IMR-90 (cell line): Measurements from ENCODE around the gene MEGF6. TPM values are rescaled to one million over a fixed set of nuclear protein-coding genes. Genes with fewer than 3 reads are reported as not detected.

Experiments
- ATAC-seq: fragments of 200-7000 bp; cut with Tn5 transposase; 2 replicates; pipeline ENCODE4 v1.9.1; 2020; ENCODE audit warnings: low read depth, mild to moderate bottlenecking, moderate library complexity
- BruUV-seq: library from RNA; stranded (reverse); fragments of 400-500 nt; replicated peaks from 2 replicates; lab custom pipeline; 2021; lab: Mats Ljungman, UMichigan
- CTCF ChIA-PET: fragments of 300-600 bp; formaldehyde crosslinking; extraction: SDS; loops from one replicate; lab custom pipeline; 2021; ENCODE audit warnings: antibody characterized with exemption; lab: Yijun Ruan, JAX
- POLR2A ChIA-PET: fragments of 300-600 bp; sonication (Branson Sonifier 250); formaldehyde crosslinking; loops from one replicate; lab custom pipeline; 2022; ENCODE audit warnings: antibody characterized with exemption; ENCODE audit not compliant: unreplicated experiment; lab: Charles Lee
- DNase-seq: peaks from one replicate; pipeline ENCODE4 v3.0.0; 2013
- H2AFZ ChIP-seq: replicated peaks from 2 replicates; pipeline ENCODE3; 2013; ENCODE audit warnings: low read length, mild to moderate bottlenecking; ENCODE audit not compliant: poor library complexity
- H2AK5ac ChIP-seq: 2 replicates; pipeline ENCODE4 v1.6.1; 2013; ENCODE audit warnings: low read depth, low read length, inconsistent platforms
- H2AK9ac ChIP-seq: replicated peaks from 2 replicates; pipeline ENCODE3; 2013; ENCODE audit warnings: mild to moderate bottlenecking, low read depth, low read length, moderate library complexity; ENCODE audit not compliant: poor library complexity
- H2BK120ac ChIP-seq: 2 replicates; pipeline ENCODE4 v1.6.1; 2013; ENCODE audit warnings: low read depth, low read length, inconsistent platforms
- H2BK15ac ChIP-seq: 3 replicates; pipeline ENCODE4 v1.6.1; 2013; ENCODE audit warnings: low read depth, low read length, inconsistent platforms
- H2BK20ac ChIP-seq: 2 replicates; pipeline ENCODE4 v1.6.1; 2013; ENCODE audit warnings: low read depth, mild to moderate bottlenecking, inconsistent platforms, low read length, moderate library complexity
- H2BK5ac ChIP-seq: 2 replicates; pipeline ENCODE4 v1.6.1; 2013; ENCODE audit warnings: mild to moderate bottlenecking, low read depth, low read length, inconsistent platforms; ENCODE audit not compliant: poor library complexity, severe bottlenecking
- H3K14ac ChIP-seq: replicated peaks from 2 replicates; pipeline ENCODE4 v1.6.1; 2013; ENCODE audit warnings: low read depth, low read length, inconsistent platforms
- H3K18ac ChIP-seq: 2 replicates; pipeline ENCODE4 v1.6.1; 2013; ENCODE audit warnings: low read depth, low read length, control low read depth
- H3K23ac ChIP-seq: 2 replicates; pipeline ENCODE4 v1.6.1; 2013; ENCODE audit warnings: low read depth, low read length, inconsistent platforms
- H3K27ac ChIP-seq: 2 replicates; pipeline ENCODE4 v1.5.1; 2013; ENCODE audit warnings: mild to moderate bottlenecking, control low read depth, low read length; ENCODE audit not compliant: insufficient read depth
- H3K27me3 ChIP-seq: 2 replicates; pipeline ENCODE4 v1.6.1; 2013; ENCODE audit warnings: low read length; ENCODE audit not compliant: control insufficient read depth, insufficient read depth
- H3K36me3 ChIP-seq: 2 replicates; pipeline ENCODE4 v1.6.1; 2013; ENCODE audit warnings: low read length, mixed read lengths; ENCODE audit not compliant: control insufficient read depth, insufficient read depth
- H3K4ac ChIP-seq: 2 replicates; pipeline ENCODE4 v1.6.1; 2013; ENCODE audit warnings: low read depth, low read length, inconsistent platforms
- H3K4me1 ChIP-seq: 2 replicates; pipeline ENCODE4 v1.6.1; 2013; ENCODE audit warnings: low read length, mixed read lengths; ENCODE audit not compliant: control insufficient read depth, insufficient read depth
- H3K4me2 ChIP-seq: 2 replicates; pipeline ENCODE4 v1.6.1; 2013; ENCODE audit warnings: low read depth, mild to moderate bottlenecking, control low read depth, low read length, moderate library complexity
- H3K4me3 ChIP-seq: 2 replicates; pipeline ENCODE4 v1.5.1; 2013; ENCODE audit warnings: low read depth, mild to moderate bottlenecking, control low read depth, low read length, moderate library complexity; ENCODE audit not compliant: insufficient read depth
- H3K56ac ChIP-seq: 2 replicates; pipeline ENCODE4 v1.6.1; 2013; ENCODE audit warnings: low read length, inconsistent platforms; ENCODE audit not compliant: insufficient read depth; ENCODE audit errors: extremely low read depth
- H3K79me1 ChIP-seq, 2 experiments: 2 replicates each; pipeline ENCODE4 v1.6.1; 2013; ENCODE audit warnings: low read length in 2 of 2, inconsistent platforms in 1 of 2, low read depth in 1 of 2
- H3K9ac ChIP-seq: 2 replicates; pipeline ENCODE4 v1.6.1; 2013; ENCODE audit warnings: low read depth, low read length, control low read depth
- H3K9me1 ChIP-seq: 2 replicates; pipeline ENCODE4 v1.6.1; 2013; ENCODE audit warnings: low read length, inconsistent platforms; ENCODE audit not compliant: insufficient read depth
- H3K9me3 ChIP-seq: 2 replicates; pipeline ENCODE4 v1.6.1; 2013; ENCODE audit warnings: low read length; ENCODE audit not compliant: control insufficient read depth, insufficient read depth
- H4K20me1 ChIP-seq: 2 replicates; pipeline ENCODE4 v1.6.1; 2013; ENCODE audit warnings: low read length, inconsistent platforms; ENCODE audit not compliant: insufficient read depth
- H4K5ac ChIP-seq: 2 replicates; pipeline ENCODE4 v1.6.1; 2013; ENCODE audit warnings: mild to moderate bottlenecking, low read depth, low read length, control low read depth
- H4K8ac ChIP-seq, 2 experiments: 2 replicates each; pipeline ENCODE4 v1.6.1; 2013; ENCODE audit warnings: low read depth in 2 of 2, low read length in 2 of 2, control low read depth in 1 of 2, inconsistent platforms in 1 of 2
- H4K91ac ChIP-seq: 2 replicates; pipeline ENCODE4 v1.6.1; 2013; ENCODE audit warnings: low read depth, low read length, inconsistent platforms; ENCODE audit not compliant: insufficient read depth
- MAFK ChIP-seq: IDR thresholded peaks from 2 replicates; pipeline ENCODE4 v1.6.1; 2012; ENCODE audit warnings: low read depth, low read length, improper control_type of control experiment
- POLR2A ChIP-seq: IDR thresholded peaks from 2 replicates; pipeline ENCODE4 v1.6.1; 2012; ENCODE audit warnings: mild to moderate bottlenecking, low read depth, low read length
- RFX5 ChIP-seq: IDR thresholded peaks from 2 replicates; pipeline ENCODE4 v1.8.0; 2012; ENCODE audit warnings: low read depth, mild to moderate bottlenecking, low read length, moderate library complexity
- SMC3 ChIP-seq: fragments of 150-350 bp; IDR thresholded peaks from 2 replicates; pipeline ENCODE4 v1.6.1; 2016; ENCODE audit warnings: low read depth, mild to moderate bottlenecking, antibody characterized with exemption, low read length, moderate library complexity
- WGBS, 2 experiments: methylation state at CpG; one replicate each; pipeline versions ENCODE4 v1.1.5 to v1.1.7; 2013; ENCODE audit warnings: missing lambda C conversion rate in 2 of 2; ENCODE audit not compliant: insufficient read length in 1 of 2; ENCODE audit errors: extremely low coverage in 2 of 2; 5-methylcytosine and 5-hydroxymethylcytosine counted together
- dilution Hi-C: fragments of 300-500 bp; cut with HindIII; formaldehyde crosslinking; loops from one replicate; pipeline ENCODE4 v1.14.3; 2018; ENCODE audit warnings: low sequenced_read_pairs; ENCODE audit not compliant: unreplicated experiment
- in situ Hi-C: fragments of 300-500 bp; cut with MboI; formaldehyde crosslinking; loops from 3 replicates; pipeline ENCODE4 v1.14.3; 2019; ENCODE audit warnings: low sequenced_read_pairs, inconsistent platforms, mixed read lengths
- intact Hi-C: fragments of 100-400 bp; cut with micrococcal nuclease; formaldehyde crosslinking; loops from 2 replicates; pipeline ENCODE4 v1.10.0; 2022
- polyA plus RNA-seq, 3 experiments: library from polyadenylated mRNA; depleted of rRNA; stranded (reverse); fragments of >200 nt; gene quantifications; 2 replicates each; pipeline ENCODE4 v1.2.3, GENCODE V29; 2012; ENCODE audit warnings: low replicate concordance in 1 of 3
- total RNA-seq: library from RNA; depleted of rRNA; stranded (reverse); fragments of >200 nt; gene quantifications from 2 replicates; pipeline ENCODE4 v1.2.3, GENCODE V29; 2012

The MEGF6 gene
- total and polyA plus RNA-seq, 2 of the 4 experiments (the other 2 are of a cell fraction): 0.72 to 4.1 TPM

DNA sequence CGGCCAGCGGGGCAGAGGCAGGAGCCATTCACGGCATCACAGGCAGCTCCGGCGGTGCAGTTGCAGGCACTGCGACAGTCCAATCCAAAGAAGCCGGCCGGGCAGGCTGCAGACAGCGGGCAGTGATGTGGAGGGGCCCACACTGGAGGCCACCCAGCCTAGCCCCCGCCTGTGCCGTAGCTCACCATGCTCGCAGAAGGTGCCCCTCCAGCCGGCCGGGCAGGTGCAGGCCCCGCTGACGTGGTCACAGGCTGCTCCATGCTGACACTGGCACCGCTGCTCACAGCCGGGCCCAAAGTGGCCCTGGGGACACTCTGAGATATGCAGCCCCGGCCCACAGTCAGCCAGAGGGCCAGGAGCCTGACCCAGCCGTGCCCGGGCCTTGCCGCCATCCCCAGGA lies 111.7 kb downstream of the MEGF6 start:
- BruUV-seq: no TSS peak
- 79% methylated on average over 8 of the region's 22 CpGs; no CpG with 5 or more reads in 1 of the 2 experiments for WGBS, 2 experiments
- Histone ChIP-seq H2BK120ac (no peak overlapping the region), H3K18ac (no peak overlapping the region), H3K4me2 (no peak overlapping the region), H2AFZ (no peak overlapping the region), H3K9me1 (peaks cover 3% of the 10 kb centered on the region; the same call in 1 of the 2 replicates), H4K8ac (no peak overlapping the region), H3K9me3 (no peaks in the 10 kb centered on the region), H4K20me1 (no peaks in the 10 kb centered on the region), H4K91ac (no peak overlapping the region), H3K9ac (no peak overlapping the region), H3K4me1 (peaks cover 2% of the 10 kb centered on the region; the same call in 1 of the 2 replicates), H4K5ac (no peak overlapping the region), H2BK20ac (no peak overlapping the region), H2BK5ac (no peak overlapping the region), H3K36me3 (no peaks in the 10 kb centered on the region), H3K79me1 (no peaks in the 10 kb centered on the region), H2BK15ac (no peak overlapping the region), H2AK5ac (no peak overlapping the region), H3K4me3 (no peak overlapping the region), H3K56ac (no peak overlapping the region), H3K27ac (no peak overlapping the region), H3K27me3 (no peaks in the 10 kb centered on the region), H3K23ac (no peak overlapping the region), H3K14ac (no peak overlapping the region), H2AK9ac (no peak overlapping the region), H3K4ac (no peak overlapping the region)
- ATAC-seq (no peak), DNase-seq (no peak)
- intact Hi-C loops: loop anchor here (5.0 to 10.0 kb wide), 2 partner anchors 43 to 225 kb away; no protein-coding TSS in a partner anchor
- TF ChIP-seq RFX5 (no peak), SMC3 (no peak), POLR2A (no peak), MAFK (no peak)
- ChIA-PET POLR2A (no interaction called here), CTCF (no interaction called here)
- dilution Hi-C loops: no loop called here
- in situ Hi-C loops: loop anchor here (5.0 kb wide), 1 partner anchor 53 kb away; no protein-coding TSS in a partner anchor
